K562 (cell line): ENCODE data around the gene GRB2. TPM values are rescaled to one million over a fixed set of nuclear protein-coding genes. Genes with fewer than 3 reads are reported as not detected.

Experiments
- AFF4 ChIP-seq: sonication (generic); formaldehyde crosslinking; IDR thresholded peaks from 2 replicates; pipeline ENCODE4 v1.8.0; 2023; ENCODE audit warnings: mild to moderate bottlenecking, missing genetic modification reagents
- FOXK1 ChIP-seq: sonication (generic); formaldehyde crosslinking; IDR thresholded peaks from 2 replicates; pipeline ENCODE4 v1.8.0; 2022; ENCODE audit warnings: missing genetic modification reagents, mild to moderate bottlenecking, borderline replicate concordance
- JUND ChIP-seq, 2 experiments: IDR thresholded peaks; 2 replicates in 1 of 2; 3 replicates in 1 of 2; pipeline ENCODE4 v1.6.1; 2011; ENCODE audit warnings: borderline replicate concordance in 2 of 2, low read depth in 2 of 2, low read length in 2 of 2, improper control_type of control experiment in 1 of 2, missing biosample characterization in 1 of 2, missing genetic modification characterization in 1 of 2, missing genetic modification reagents in 1 of 2
- KLF1 ChIP-seq: fragments of 450-650 bp; IDR thresholded peaks from 2 replicates; pipeline ENCODE4 v1.6.1; 2016; ENCODE audit warnings: missing genetic modification characterization, missing compliant biosample characterization
- MAZ ChIP-seq, 2 experiments: fragments of 450-650 bp in 1 of 2; sonication (generic) in 1 of 2; formaldehyde crosslinking; IDR thresholded peaks in 1 of 2; conservative IDR thresholded peaks in 1 of 2; 2 replicates each; pipeline versions ENCODE4 v1.4.0 to v1.5.0; 2020; ENCODE audit warnings: mild to moderate bottlenecking in 1 of 2, missing genetic modification reagents in 1 of 2
- TRIM28 ChIP-seq: fragments of 450-650 bp; IDR thresholded peaks from 2 replicates; pipeline ENCODE4 v1.6.1; 2017
- TSHZ1 ChIP-seq: fragments of 250-450 bp; sonication (Bioruptor Pico); IDR thresholded peaks from 2 replicates; pipeline ENCODE4 v1.4.0; 2020; ENCODE audit warnings: mild to moderate bottlenecking, moderate library complexity
- ZBTB40 ChIP-seq, 2 experiments: fragments of 450-650 bp in 1 of 2; sonication (generic) in 1 of 2; formaldehyde crosslinking in 1 of 2; IDR thresholded peaks; 2 replicates each; pipeline versions ENCODE4 v1.7.1 to v1.9.0; 2016 to 2022; ENCODE audit warnings: inconsistent platforms in 1 of 2, mild to moderate bottlenecking in 1 of 2, missing genetic modification reagents in 1 of 2
- ZC3H8 ChIP-seq: fragments of 450-650 bp; IDR thresholded peaks from 2 replicates; pipeline ENCODE4 v1.6.1; 2017
- polyA plus RNA-seq, 8 experiments: library from polyadenylated mRNA; depleted of rRNA in 4 of 8; stranded (reverse) in 5 of 8; unstranded in 3 of 8; fragments of >200 nt; fragmentation: Nextera tagmentation in 2 of 8; fragmentation: Illumina TruSeq in 1 of 8; extraction: Ambion mirVana in 2 of 8; extraction: Trizol in 1 of 8; gene quantifications; 2 replicates each; pipeline versions ENCODE4 v1.2.1 to v1.2.3, GENCODE V29; 2011 to 2014; ENCODE audit warnings: inconsistent platforms in 1 of 8, missing spikeins in 1 of 8
- total RNA-seq, 7 experiments: library from RNA; depleted of rRNA in 6 of 7; stranded (reverse); fragments of >200 nt in 6 of 7; fragmentation: Illumina TruSeq in 2 of 7; extraction: Trizol in 2 of 7; gene quantifications; 2 replicates each; pipeline versions ENCODE4 v1.2.1 to v1.2.3, GENCODE V29; 2011 to 2021; ENCODE audit warnings: low replicate concordance in 1 of 7

The GRB2 gene
- total and polyA plus RNA-seq, 9 of the 15 experiments (the other 6 are each of a cell fraction or from before 2014, with no cell fraction given) = 57.2 to 136 (median 84.8) TPM

- TF ChIP-seq JUND (IDR thresholded peaks at IDR 0.05; ENCODE audit: borderline replicate concordance, low read depth, low read length) (peak; percentile 37; the same call in 1 of the 2 replicates), JUND (tag; IDR thresholded peaks at IDR 0.05; ENCODE audit: borderline replicate concordance, low read depth, low read length) (no peak), TRIM28 (no peak), KLF1 (tag) (no peak), MAZ (CRISPR knock-in tag; conservative IDR thresholded peaks at IDR 0.05 in 1 of 2, IDR thresholded peaks at IDR 0.05 in 1 of 2) (peak in 1 of 2 experiments; percentile 20; a peak in 1 of 4 replicates), AFF4 (CRISPR knock-in tag) (no peak), ZC3H8 (peak; percentile 61; the same call in 1 of the 2 replicates), FOXK1 (CRISPR knock-in tag) (no peak), ZBTB40 (IDR thresholded peaks at IDR 0.05) (peak; percentile 44; the same call in 1 of the 2 replicates), ZBTB40 (CRISPR knock-in tag; IDR thresholded peaks at IDR 0.05) (no peak), TSHZ1 (CRISPR knock-in tag) (no peak)
Measured at GRCh38 chr17:75404223-75404730, 1.2 kb downstream of the GRB2 start (continued).
